HEK293 (cell line): ENCODE results near the gene TSC22D1.

Experiments used
- CTCF ChIA-PET: fragments of 350-600 bp; formaldehyde crosslinking; extraction: SDS; loops from one replicate; lab custom pipeline; 2021; ENCODE audit warnings: antibody characterized with exemption; lab: Yijun Ruan, JAX
- POLR2A ChIA-PET: fragments of 300-600 bp; formaldehyde crosslinking; extraction: SDS; loops from one replicate; lab custom pipeline; 2020; ENCODE audit warnings: antibody characterized with exemption, inconsistent platforms; lab: Yijun Ruan, JAX
- H3K27ac ChIP-seq: fragments of 200-500 bp; sonication (Bioruptor generic); 2 replicates; pipeline ENCODE4 v1.5.1; 2014; ENCODE audit warnings: low read depth, low read length, control low read depth, inconsistent platforms; ENCODE audit errors: extremely low read depth
- H3K36me3 ChIP-seq, 2 experiments: fragments of 200-500 bp in 1 of 2; sonication (Bioruptor generic) in 1 of 2; 1 replicate in 1 of 2; 2 replicates in 1 of 2; pipeline ENCODE4 v1.5.1; 2014 to 2017; ENCODE audit warnings: inconsistent platforms in 2 of 2, low read length in 2 of 2; ENCODE audit not compliant: control insufficient read depth in 2 of 2, insufficient read depth in 1 of 2
- H3K4me1 ChIP-seq: fragments of 200-500 bp; sonication (Bioruptor generic); 2 replicates; pipeline ENCODE4 v1.5.1; 2014; ENCODE audit warnings: mild to moderate bottlenecking, low read length, inconsistent platforms; ENCODE audit not compliant: control insufficient read depth, insufficient read depth
- H3K4me3 ChIP-seq: 2 replicates; pipeline ENCODE4 v1.5.1; 2011; ENCODE audit warnings: low read depth, mild to moderate bottlenecking, control low read depth, low read length, moderate library complexity
- H3K9me3 ChIP-seq: fragments of 200-500 bp; sonication (Bioruptor generic); 2 replicates; pipeline ENCODE4 v1.5.1; 2014; ENCODE audit warnings: low read depth, low read length, inconsistent platforms; ENCODE audit not compliant: control insufficient read depth, insufficient read depth
- ATF2 ChIP-seq: fragments of 450-650 bp; formaldehyde crosslinking; IDR thresholded peaks from 2 replicates; pipeline ENCODE4 v1.5.1; 2016; ENCODE audit warnings: missing biosample characterization, missing genetic modification characterization, low read depth
- BCL6B ChIP-seq: fragments of 450-650 bp; formaldehyde crosslinking; IDR thresholded peaks from 2 replicates; pipeline ENCODE4 v1.5.1; 2017; ENCODE audit warnings: missing biosample characterization, missing genetic modification characterization
- GLIS2 ChIP-seq: fragments of 450-650 bp; formaldehyde crosslinking; IDR thresholded peaks from 2 replicates; pipeline ENCODE4 v1.5.1; 2016; ENCODE audit warnings: missing biosample characterization, missing genetic modification characterization
- HOXC10 ChIP-seq: sonication (generic); formaldehyde crosslinking; IDR thresholded peaks from 2 replicates; pipeline ENCODE4 v1.8.1; 2023; ENCODE audit warnings: mild to moderate bottlenecking, missing genetic modification reagents
- REST ChIP-seq: fragments of 450-650 bp; formaldehyde crosslinking; IDR thresholded peaks from 2 replicates; pipeline ENCODE4 v1.5.1; 2016; ENCODE audit warnings: missing biosample characterization, missing genetic modification characterization
- SALL2 ChIP-seq: fragments of 450-650 bp; formaldehyde crosslinking; IDR thresholded peaks from 2 replicates; pipeline ENCODE4 v1.5.0; 2017; ENCODE audit warnings: missing biosample characterization, mild to moderate bottlenecking, missing genetic modification characterization, borderline replicate concordance
- SETDB1 ChIP-seq: IDR thresholded peaks from one replicate; pipeline ENCODE4 v1.6.1; 2017; ENCODE audit warnings: mild to moderate bottlenecking, low read length, moderate library complexity, mixed read lengths; ENCODE audit not compliant: insufficient read length
- SP3 ChIP-seq: fragments of 450-650 bp; formaldehyde crosslinking; IDR thresholded peaks from 2 replicates; pipeline ENCODE4 v1.5.1; 2016; ENCODE audit warnings: missing biosample characterization, missing genetic modification characterization
- ZBTB20 ChIP-seq: fragments of 450-650 bp; formaldehyde crosslinking; IDR thresholded peaks from 2 replicates; pipeline ENCODE4 v1.5.1; 2016; ENCODE audit warnings: missing biosample characterization, missing genetic modification characterization
- ZBTB21 ChIP-seq: fragments of 450-650 bp; formaldehyde crosslinking; IDR thresholded peaks from 2 replicates; pipeline ENCODE4 v1.5.1; 2017; ENCODE audit warnings: missing biosample characterization, missing genetic modification characterization
- ZFP41 ChIP-seq: fragments of 450-650 bp; formaldehyde crosslinking; IDR thresholded peaks from 2 replicates; pipeline ENCODE4 v1.5.1; 2016; ENCODE audit warnings: missing biosample characterization, missing genetic modification characterization, borderline replicate concordance
- ZFP69B ChIP-seq: fragments of 450-650 bp; formaldehyde crosslinking; IDR thresholded peaks from 2 replicates; pipeline ENCODE4 v1.5.1; 2016; ENCODE audit warnings: missing biosample characterization, missing genetic modification characterization
- ZNF140 ChIP-seq: fragments of 450-650 bp; formaldehyde crosslinking; IDR thresholded peaks from 2 replicates; pipeline ENCODE4 v1.5.1; 2016; ENCODE audit warnings: missing biosample characterization, missing genetic modification characterization
- ZNF211 ChIP-seq: fragments of 450-650 bp; formaldehyde crosslinking; IDR thresholded peaks from 2 replicates; pipeline ENCODE4 v1.5.1; 2016; ENCODE audit warnings: low read depth, missing biosample characterization, missing genetic modification characterization
- ZNF24 ChIP-seq: fragments of 450-650 bp; formaldehyde crosslinking; IDR thresholded peaks from 2 replicates; pipeline ENCODE4 v1.5.1; 2016; ENCODE audit warnings: missing biosample characterization, missing genetic modification characterization
- ZNF292 ChIP-seq: fragments of 450-650 bp; formaldehyde crosslinking; IDR thresholded peaks from 2 replicates; pipeline ENCODE4 v1.5.1; 2016; ENCODE audit warnings: low read depth, missing biosample characterization, missing genetic modification characterization, borderline replicate concordance
- ZNF311 ChIP-seq: fragments of 450-650 bp; formaldehyde crosslinking; IDR thresholded peaks from 2 replicates; pipeline ENCODE4 v1.5.1; 2017; ENCODE audit warnings: missing biosample characterization, missing genetic modification characterization, borderline replicate concordance
- ZNF404 ChIP-seq: fragments of 450-650 bp; formaldehyde crosslinking; IDR thresholded peaks from 2 replicates; pipeline ENCODE4 v1.5.1; 2017; ENCODE audit warnings: missing biosample characterization, missing genetic modification characterization
- ZNF426 ChIP-seq: fragments of 450-650 bp; formaldehyde crosslinking; IDR thresholded peaks from 2 replicates; pipeline ENCODE4 v1.5.1; 2017; ENCODE audit warnings: missing biosample characterization, missing genetic modification characterization, mild to moderate bottlenecking, inconsistent platforms, moderate library complexity
- ZNF473 ChIP-seq: fragments of 450-650 bp; formaldehyde crosslinking; IDR thresholded peaks from 2 replicates; pipeline ENCODE4 v1.5.1; 2017; ENCODE audit warnings: missing biosample characterization, missing genetic modification characterization
- ZNF555 ChIP-seq: fragments of 450-650 bp; formaldehyde crosslinking; conservative IDR thresholded peaks from 2 replicates; pipeline ENCODE4 v1.5.1; 2017; ENCODE audit warnings: missing biosample characterization, mild to moderate bottlenecking, missing genetic modification characterization, inconsistent platforms
- ZNF645 ChIP-seq: fragments of 450-650 bp; formaldehyde crosslinking; IDR thresholded peaks from 2 replicates; pipeline ENCODE4; 2016; ENCODE audit warnings: missing biosample characterization, missing genetic modification characterization
- ZNF664 ChIP-seq: fragments of 450-650 bp; formaldehyde crosslinking; IDR thresholded peaks from 2 replicates; pipeline ENCODE4 v1.5.1; 2016; ENCODE audit warnings: missing biosample characterization, missing genetic modification characterization
- TF ChIP-seq, protein P1 (sequence below): fragments of 450-650 bp; formaldehyde crosslinking; IDR thresholded peaks from 2 replicates; pipeline ENCODE4 v1.5.1; 2016; ENCODE audit warnings: missing biosample characterization, missing genetic modification characterization
- TF ChIP-seq, protein P2 (sequence below): fragments of 450-650 bp; formaldehyde crosslinking; IDR thresholded peaks from 2 replicates; pipeline ENCODE4 v1.5.1; 2016; ENCODE audit warnings: missing biosample characterization, missing genetic modification characterization, borderline replicate concordance

Gene TSC22D1

GRCh38 chr13:44506719-44507118 is 69.4 kb downstream of the TSC22D1 start:
- Histone ChIP-seq H3K4me1 (no peaks in the 10 kb centered on the region), H3K27ac (no peak overlapping the region), H3K4me3 (no peak overlapping the region), H3K9me3 (no peaks in the 10 kb centered on the region), H3K36me3 (no peaks in the 10 kb centered on the region; a peak in 1 of 3 replicates)
- TF ChIP-seq ZFP41 (tag by site-specific recombination) (no peak), ZFP69B (no peak), ZNF24 (tag by site-specific recombination) (no peak), BCL6B (no peak), HOXC10 (CRISPR knock-in tag) (no peak), SP3 (tag by site-specific recombination) (no peak), ZNF555 (tag by site-specific recombination) (no peak), ZBTB21 (tag by site-specific recombination) (no peak), ZNF311 (no peak)
- ChIA-PET CTCF (no interaction called here), POLR2A (no interaction called here)

DNA sequence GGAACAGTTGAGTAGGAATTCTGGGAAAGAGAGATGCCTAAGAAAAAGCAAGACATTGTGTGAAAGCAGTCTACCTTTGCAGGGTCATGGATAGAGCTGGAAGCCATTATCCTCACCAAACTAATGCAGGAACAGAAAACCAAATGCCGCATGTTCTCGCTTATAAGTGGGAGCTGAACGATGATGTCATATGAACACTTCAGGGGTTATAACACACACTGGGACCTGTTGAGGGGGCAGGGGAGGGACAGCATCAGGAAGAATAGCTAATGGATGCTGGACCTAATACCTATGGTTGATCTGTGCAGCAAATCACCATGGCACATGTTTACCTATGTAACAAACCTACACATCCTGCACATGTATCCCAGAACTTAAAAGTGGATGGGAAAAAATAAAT is 69.9 kb downstream of the TSC22D1 start:
- Histone ChIP-seq H3K4me1 (no peaks in the 10 kb centered on the region), H3K4me3 (no peak overlapping the region), H3K27ac (no peak overlapping the region), H3K36me3 (no peaks in the 10 kb centered on the region; a peak in 1 of 3 replicates), H3K9me3 (no peaks in the 10 kb centered on the region)
- CTCF ChIA-PET: no interaction called here
- POLR2A ChIA-PET: no interaction called here
- TF ChIP-seq ZNF140 (tag by site-specific recombination) (no peak), ZBTB20 (tag by site-specific recombination) (no peak), ZNF292 (tag by site-specific recombination) (no peak), BCL6B (no peak), ZNF211 (tag by site-specific recombination) (no peak), ZNF404 (tag by site-specific recombination) (no peak), ZNF426 (tag by site-specific recombination) (no peak), SALL2 (tag by site-specific recombination) (no peak), GLIS2 (tag by site-specific recombination) (no peak), SETDB1 (no peak), ZNF473 (no peak), ZNF664 (tag by site-specific recombination) (no peak), ATF2 (tag by site-specific recombination) (peak; percentile 66; the same call in 1 of the 2 replicates), REST (tag by site-specific recombination) (no peak), ZNF645 (no peak)
- TF ChIP-seq, protein P1, sequence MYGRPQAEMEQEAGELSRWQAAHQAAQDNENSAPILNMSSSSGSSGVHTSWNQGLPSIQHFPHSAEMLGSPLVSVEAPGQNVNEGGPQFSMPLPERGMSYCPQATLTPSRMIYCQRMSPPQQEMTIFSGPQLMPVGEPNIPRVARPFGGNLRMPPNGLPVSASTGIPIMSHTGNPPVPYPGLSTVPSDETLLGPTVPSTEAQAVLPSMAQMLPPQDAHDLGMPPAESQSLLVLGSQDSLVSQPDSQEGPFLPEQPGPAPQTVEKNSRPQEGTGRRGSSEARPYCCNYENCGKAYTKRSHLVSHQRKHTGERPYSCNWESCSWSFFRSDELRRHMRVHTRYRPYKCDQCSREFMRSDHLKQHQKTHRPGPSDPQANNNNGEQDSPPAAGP (tag by site-specific recombination): no peak
- TF ChIP-seq, protein P2, sequence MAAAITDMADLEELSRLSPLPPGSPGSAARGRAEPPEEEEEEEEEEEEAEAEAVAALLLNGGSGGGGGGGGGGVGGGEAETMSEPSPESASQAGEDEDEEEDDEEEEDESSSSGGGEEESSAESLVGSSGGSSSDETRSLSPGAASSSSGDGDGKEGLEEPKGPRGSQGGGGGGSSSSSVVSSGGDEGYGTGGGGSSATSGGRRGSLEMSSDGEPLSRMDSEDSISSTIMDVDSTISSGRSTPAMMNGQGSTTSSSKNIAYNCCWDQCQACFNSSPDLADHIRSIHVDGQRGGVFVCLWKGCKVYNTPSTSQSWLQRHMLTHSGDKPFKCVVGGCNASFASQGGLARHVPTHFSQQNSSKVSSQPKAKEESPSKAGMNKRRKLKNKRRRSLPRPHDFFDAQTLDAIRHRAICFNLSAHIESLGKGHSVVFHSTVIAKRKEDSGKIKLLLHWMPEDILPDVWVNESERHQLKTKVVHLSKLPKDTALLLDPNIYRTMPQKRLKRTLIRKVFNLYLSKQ (tag by site-specific recombination): no peak
